Common myeloid progenitor, CD34-positive (primary cell): ENCODE results near the gene PTPRK.

Experiments used
- CTCF ChIA-PET: fragments of 350-600 bp; sonication (Branson Sonifier 250); formaldehyde crosslinking; loops from one replicate; lab custom pipeline; 2021; ENCODE audit warnings: antibody characterized with exemption; lab: Charles Lee
- POLR2A ChIA-PET: fragments of 350-600 bp; sonication (Branson Sonifier 250); formaldehyde crosslinking; loops from one replicate; lab custom pipeline; 2021; ENCODE audit warnings: antibody characterized with exemption; lab: Charles Lee
- DNase-seq, 3 donors: peaks; one replicate each; pipeline versions ENCODE4 v3.0.0 to v3.0.0-alpha.2; 2013
- H3K27ac ChIP-seq, 2 experiments: 1 replicate in 1 of 2; 2 replicates in 1 of 2; pipeline ENCODE4 v1.7.0; 2013; ENCODE audit warnings: inconsistent platforms in 2 of 2, low read length in 2 of 2, mild to moderate bottlenecking in 2 of 2, low read depth in 1 of 2, moderate library complexity in 1 of 2; ENCODE audit not compliant: severe bottlenecking in 2 of 2, insufficient read depth in 1 of 2, poor library complexity in 1 of 2
- H3K27me3 ChIP-seq, 5 experiments: replicated peaks in 2 of 5; 1 replicate in 3 of 5; 2 replicates in 2 of 5; pipeline versions ENCODE4 v1.6.1 to v1.7.0; 2013; ENCODE audit warnings: low read length in 4 of 5, mild to moderate bottlenecking in 2 of 5, moderate library complexity in 2 of 5, inconsistent platforms in 1 of 5; ENCODE audit not compliant: insufficient read depth in 5 of 5, control insufficient read depth in 4 of 5
- H3K36me3 ChIP-seq, 4 experiments: 1 replicate in 2 of 4; 2 replicates in 2 of 4; pipeline versions ENCODE4 v1.6.1 to v1.7.0; 2013; ENCODE audit warnings: low read length in 3 of 4, control low read depth in 1 of 4, mild to moderate bottlenecking in 1 of 4; ENCODE audit not compliant: control insufficient read depth in 4 of 4, insufficient read depth in 4 of 4
- H3K4me1 ChIP-seq, 4 experiments: 1 replicate in 3 of 4; 2 replicates in 1 of 4; pipeline versions ENCODE4 v1.6.1 to v1.7.1; 2013; ENCODE audit warnings: low read length in 3 of 4, mild to moderate bottlenecking in 3 of 4, control low read depth in 1 of 4, inconsistent platforms in 1 of 4, moderate library complexity in 1 of 4; ENCODE audit not compliant: control insufficient read depth in 4 of 4, insufficient read depth in 4 of 4; ENCODE audit errors: control extremely low read depth in 1 of 4
- H3K4me3 ChIP-seq, 7 experiments: 1 replicate in 4 of 7; 2 replicates in 3 of 7; pipeline versions ENCODE4 v1.5.1 to v1.7.0; 2013; ENCODE audit warnings: mild to moderate bottlenecking in 7 of 7, low read length in 6 of 7, moderate library complexity in 6 of 7, inconsistent platforms in 2 of 7, low read depth in 2 of 7, control low read depth in 1 of 7; ENCODE audit not compliant: insufficient read depth in 4 of 7, control insufficient read depth in 1 of 7; ENCODE audit errors: extremely low read depth in 1 of 7
- H3K9me3 ChIP-seq, 5 experiments: 1 replicate in 4 of 5; 2 replicates in 1 of 5; pipeline versions ENCODE4 v1.6.1 to v1.7.1; 2013; ENCODE audit warnings: low read length in 4 of 5, mild to moderate bottlenecking in 2 of 5, inconsistent platforms in 1 of 5, low read depth in 1 of 5, moderate library complexity in 1 of 5; ENCODE audit not compliant: control insufficient read depth in 4 of 5, insufficient read depth in 2 of 5; ENCODE audit errors: control extremely low read depth in 1 of 5
- WGBS: methylation state at CpG from one replicate; pipeline ENCODE4 v1.1.5; 2013; ENCODE audit not compliant: insufficient coverage; 5-methylcytosine and 5-hydroxymethylcytosine counted together

The PTPRK gene

DNA sequence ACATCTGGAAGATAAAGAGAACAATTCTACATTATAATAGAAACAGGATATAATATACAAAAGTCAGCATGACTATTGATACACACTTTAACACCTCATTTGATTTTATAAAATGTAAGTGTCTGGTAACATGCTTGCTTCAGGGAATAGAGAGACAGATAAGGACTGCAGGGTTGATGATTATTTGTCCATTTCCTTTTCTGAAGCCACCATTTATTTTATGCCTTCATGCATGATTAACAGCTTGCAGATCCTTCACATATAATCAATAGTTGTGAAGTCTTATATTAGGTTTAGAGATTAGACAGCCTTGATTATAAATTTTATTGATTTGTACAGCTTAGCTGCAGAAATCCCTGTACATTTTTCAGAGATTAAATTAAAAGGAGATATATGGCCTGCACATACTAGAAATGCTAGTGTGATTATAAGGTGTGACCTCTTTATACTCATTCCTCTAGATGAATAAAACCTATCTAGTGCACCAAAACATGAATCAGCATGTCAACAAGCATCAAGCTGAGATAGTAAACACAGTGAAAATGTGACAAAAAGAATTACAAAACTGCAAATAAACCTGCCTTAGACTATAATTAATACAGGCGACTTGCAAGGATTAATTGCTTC lies 420.7 kb downstream of the PTPRK start:
- Histone ChIP-seq H3K27ac (no peak overlapping the region), H3K4me1 (no peaks in the 10 kb centered on the region), H3K9me3 (no peaks in the 10 kb centered on the region), H3K36me3 (no peaks in the 10 kb centered on the region), H3K4me3 (no peak overlapping the region), H3K27me3 (no peaks in the 10 kb centered on the region)
- CTCF ChIA-PET: no interaction called here
- POLR2A ChIA-PET: no interaction called here
- no peak for DNase-seq
- WGBS: no CpG with 5 or more reads among the region's 1 CpG

DNA sequence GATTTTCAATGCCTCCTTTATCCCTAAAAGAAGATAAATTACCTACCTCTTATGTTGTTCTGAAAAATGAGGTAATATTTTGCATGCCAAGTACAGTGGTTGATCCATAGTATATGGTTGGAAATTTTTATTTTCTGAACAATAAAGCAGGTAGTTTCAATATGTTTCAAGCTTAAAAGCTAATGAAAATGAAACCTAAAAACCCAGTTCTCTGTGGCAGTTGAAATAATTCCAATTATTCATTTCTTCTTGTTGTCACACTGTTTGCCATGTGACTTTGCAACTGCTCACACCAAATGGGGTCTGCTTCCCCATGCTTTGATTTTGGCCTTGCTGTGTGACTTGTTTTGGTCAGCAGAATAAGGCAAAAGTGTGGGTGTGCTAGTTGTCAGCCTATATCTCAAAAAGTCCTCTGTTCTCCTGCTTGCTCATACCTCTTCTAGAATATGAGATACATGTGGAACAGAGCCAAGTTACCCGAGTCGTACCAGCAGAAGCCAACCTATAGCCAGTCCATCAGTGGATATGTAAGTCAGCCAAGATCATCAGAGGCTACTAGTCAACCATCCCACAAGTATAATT lies 422.3 kb downstream of the PTPRK start:
- ChIA-PET POLR2A (no interaction called here), CTCF (no interaction called here)
- WGBS: no CpG with 5 or more reads among the region's 2 CpGs
- no peak for DNase-seq
- H3K27ac ChIP-seq: no peak overlapping the region
- H3K36me3 ChIP-seq: no peaks in the 10 kb centered on the region
- H3K4me3 ChIP-seq: no peak overlapping the region
- no peaks in the 10 kb centered on the region for H3K9me3 ChIP-seq
- no peaks in the 10 kb centered on the region for H3K4me1 ChIP-seq
- H3K27me3 ChIP-seq: no peaks in the 10 kb centered on the region

DNA sequence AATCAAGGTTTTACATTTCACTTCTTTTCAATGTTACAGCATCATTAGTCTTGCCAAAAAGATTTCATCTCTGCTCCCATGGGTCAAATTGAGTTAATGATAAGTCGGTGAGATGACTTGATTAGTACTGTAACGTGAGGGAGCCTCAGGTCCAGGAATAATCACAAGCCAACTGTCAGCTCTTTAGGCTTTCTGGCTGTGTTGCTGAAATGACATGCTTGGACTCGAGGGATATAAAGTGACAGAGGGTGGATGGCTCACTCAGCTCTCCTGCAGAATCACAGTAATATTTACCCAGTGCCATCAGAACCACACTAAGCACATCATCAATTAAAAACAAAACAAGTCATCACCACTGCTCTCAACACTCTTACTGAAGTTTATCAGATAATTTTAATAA lies 423.4 kb downstream of the PTPRK start:
- no peaks in the 10 kb centered on the region for H3K36me3 ChIP-seq
- no peak overlapping the region for H3K4me3 ChIP-seq
- H3K4me1 ChIP-seq: no peaks in the 10 kb centered on the region
- no peak for DNase-seq
- ChIA-PET POLR2A (no interaction called here), CTCF (interaction anchor here (0.6 kb wide), 1 partner anchor 13 kb away, joined by 3 read pairs; no protein-coding TSS in a partner anchor)
- WGBS: 93% methylated on average over 2 of the region's 3 CpGs
- H3K9me3 ChIP-seq: no peaks in the 10 kb centered on the region
- no peak overlapping the region for H3K27ac ChIP-seq
- H3K27me3 ChIP-seq: no peaks in the 10 kb centered on the region

DNA sequence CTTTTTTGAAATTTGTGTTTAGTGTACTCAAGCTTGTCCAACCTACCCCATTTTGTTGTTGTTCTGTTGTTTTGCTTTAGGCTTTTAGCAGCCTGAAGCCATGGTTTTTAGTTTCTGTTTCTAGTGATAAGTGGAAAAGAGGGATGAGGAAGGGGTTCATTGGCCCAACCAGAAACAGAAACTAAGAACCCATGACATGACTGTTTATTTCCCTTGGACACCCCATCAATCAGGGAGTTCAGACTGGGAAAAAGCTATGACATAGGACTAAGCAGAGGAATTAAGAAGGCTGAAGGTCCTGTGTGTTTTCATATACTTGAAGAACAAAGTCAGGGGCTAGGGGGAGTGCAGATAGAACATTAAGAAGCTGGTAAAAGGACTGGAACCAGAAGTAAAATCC lies 425.0 kb downstream of the PTPRK start:
- CTCF ChIA-PET: no interaction called here
- DNase-seq: no peak
- Histone ChIP-seq H3K27ac (no peak overlapping the region), H3K4me1 (no peaks in the 10 kb centered on the region), H3K4me3 (no peak overlapping the region), H3K9me3 (no peaks in the 10 kb centered on the region), H3K27me3 (no peaks in the 10 kb centered on the region), H3K36me3 (no peaks in the 10 kb centered on the region)
- POLR2A ChIA-PET: no interaction called here

DNA sequence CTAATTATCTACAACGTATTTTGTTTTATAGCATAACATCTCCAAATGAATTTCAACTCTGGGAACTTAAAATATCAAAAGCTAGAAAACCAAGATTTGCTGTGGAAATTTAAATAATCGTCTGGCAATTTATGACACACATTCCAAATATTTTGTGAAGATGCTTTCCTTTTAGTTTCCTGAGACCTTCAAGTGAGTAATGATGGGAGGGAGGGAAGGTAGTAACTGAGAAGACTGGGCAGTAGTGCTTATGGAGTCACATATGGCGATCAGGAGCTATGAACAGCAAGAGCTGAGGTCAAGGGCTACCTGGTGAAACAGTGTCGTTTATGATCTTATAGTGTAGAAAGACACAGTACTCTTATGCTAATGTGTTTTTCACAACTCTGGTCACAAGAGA lies 441.4 kb downstream of the PTPRK start:
- no peaks in the 10 kb centered on the region for H3K4me1 ChIP-seq
- CTCF ChIA-PET: no interaction called here
- H3K9me3 ChIP-seq: no peaks in the 10 kb centered on the region
- no peak overlapping the region for H3K4me3 ChIP-seq
- POLR2A ChIA-PET: no interaction called here
- no peak overlapping the region for H3K27ac ChIP-seq
- 95% methylated on average over 3 of the region's 4 CpGs for WGBS
- DNase-seq: no peak
- H3K27me3 ChIP-seq: no peaks in the 10 kb centered on the region
- H3K36me3 ChIP-seq: no peaks in the 10 kb centered on the region

DNA sequence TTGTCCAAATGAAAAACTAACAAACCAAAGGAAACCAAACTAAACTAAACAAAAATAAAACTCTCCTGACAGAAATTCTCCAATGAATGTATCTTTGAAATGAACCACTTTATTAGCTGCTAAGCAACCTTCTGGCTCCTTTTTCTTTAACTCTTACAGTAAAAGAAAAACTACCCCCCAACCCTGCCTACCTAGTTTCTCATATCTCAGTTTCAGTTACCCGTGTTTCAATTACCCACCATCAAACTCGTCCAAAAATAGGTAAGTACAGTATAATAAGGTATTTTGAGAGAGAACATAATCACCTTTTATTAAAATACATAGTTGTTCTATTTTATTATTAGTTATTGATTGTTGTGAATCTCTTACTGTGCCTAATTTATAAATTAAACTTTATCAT lies 442.1 kb downstream of the PTPRK start:
- no peak for DNase-seq
- no peaks in the 10 kb centered on the region for H3K36me3 ChIP-seq
- H3K9me3 ChIP-seq: no peaks in the 10 kb centered on the region
- H3K4me3 ChIP-seq: no peak overlapping the region
- no peak overlapping the region for H3K27ac ChIP-seq
- ChIA-PET POLR2A (no interaction called here), CTCF (no interaction called here)
- no peaks in the 10 kb centered on the region for H3K4me1 ChIP-seq
- no CpG with 5 or more reads among the region's 2 CpGs for WGBS
- no peaks in the 10 kb centered on the region for H3K27me3 ChIP-seq

DNA sequence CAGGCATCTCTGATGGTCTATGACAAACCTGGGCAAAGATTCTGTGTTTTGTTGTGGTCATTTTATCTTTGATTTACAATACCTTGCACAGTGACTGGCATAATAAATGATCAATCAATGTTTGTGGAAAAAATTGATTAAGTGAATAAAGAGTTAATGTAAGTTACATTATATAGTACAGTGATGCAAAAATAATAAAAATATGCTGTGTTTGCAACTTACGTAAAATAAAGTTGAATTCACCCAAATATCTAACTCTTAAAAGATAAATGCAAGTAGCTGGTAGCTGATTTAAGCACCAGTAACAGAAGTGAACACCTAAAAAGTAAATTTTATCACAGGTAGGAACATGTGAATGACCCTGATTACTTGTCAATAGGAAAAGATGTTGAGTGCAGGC lies 443.6 kb downstream of the PTPRK start:
- no CpG with 5 or more reads among the region's 1 CpG for WGBS
- POLR2A ChIA-PET: no interaction called here

More for the DNA sequence above, 443.6 kb downstream of the PTPRK start:
- no peak overlapping the region for H3K27ac ChIP-seq
- H3K27me3 ChIP-seq: no peaks in the 10 kb centered on the region
- H3K4me3 ChIP-seq: no peak overlapping the region
- DNase-seq: no peak
- H3K4me1 ChIP-seq: no peaks in the 10 kb centered on the region
- CTCF ChIA-PET: no interaction called here
- no peaks in the 10 kb centered on the region for H3K36me3 ChIP-seq
- no peaks in the 10 kb centered on the region for H3K9me3 ChIP-seq
